Hematopoietic multipotent progenitor cell treated with erythropoietin and hydrocortisone succinate and interleukin-3 and kit ligand, for 15 days (in vitro differentiated cells): ENCODE results near the gene FETUB.
"Not testable (repeated sequence)": the region's sequence is repeated elsewhere in the genome, so short reads cannot be mapped to it uniquely, and the experiment has no call there.

Experiments used
- DNase-seq: peaks from one replicate; pipeline ENCODE4 v3.0.0-alpha.2; 2015; ENCODE audit warnings: low spot score

Gene FETUB

DNA sequence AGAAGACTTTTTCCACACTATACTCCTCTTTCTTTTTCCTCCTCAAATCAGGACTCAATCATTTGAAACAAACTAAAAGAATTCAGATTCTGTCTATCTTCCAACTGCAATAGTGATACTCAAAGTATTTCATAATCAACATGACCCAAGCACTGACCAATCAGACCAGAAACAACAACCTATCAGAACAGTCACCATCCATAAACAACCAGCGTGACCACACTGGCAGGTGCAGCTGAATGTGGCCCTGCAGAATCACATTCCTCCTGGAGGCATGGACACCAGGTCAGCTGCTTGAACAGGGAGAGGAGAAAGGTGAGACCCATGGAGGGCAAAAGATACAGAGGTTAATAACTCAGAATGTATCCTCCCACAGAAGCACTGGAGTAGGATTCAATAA, 39.0 kb downstream of the FETUB start:
- DNase-seq = no peak

DNA sequence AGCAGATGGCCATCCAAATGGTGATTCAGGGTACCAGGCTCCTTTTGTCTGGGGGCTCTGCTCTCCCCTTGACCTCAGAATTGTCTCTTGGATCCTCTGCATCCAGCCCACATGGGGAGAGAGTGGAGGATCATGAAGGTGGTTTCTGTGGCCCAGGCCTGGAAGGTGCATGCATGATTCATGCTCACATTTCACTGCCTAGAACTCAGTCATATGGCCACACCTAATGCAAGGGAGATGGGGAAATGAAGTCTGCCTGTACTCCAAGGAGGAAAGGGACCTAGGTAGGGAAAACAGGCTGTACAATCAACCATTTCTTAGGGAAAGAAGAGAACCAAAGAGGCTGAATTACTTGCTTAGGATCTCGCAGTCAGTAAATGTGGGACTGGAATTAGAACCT, 40.7 kb downstream of the FETUB start:
- DNase-seq = no peak

- DNase-seq = no peak
Observed at GRCh38 chr3:186682812-186683211, 42.6 kb downstream of the FETUB start.

DNA sequence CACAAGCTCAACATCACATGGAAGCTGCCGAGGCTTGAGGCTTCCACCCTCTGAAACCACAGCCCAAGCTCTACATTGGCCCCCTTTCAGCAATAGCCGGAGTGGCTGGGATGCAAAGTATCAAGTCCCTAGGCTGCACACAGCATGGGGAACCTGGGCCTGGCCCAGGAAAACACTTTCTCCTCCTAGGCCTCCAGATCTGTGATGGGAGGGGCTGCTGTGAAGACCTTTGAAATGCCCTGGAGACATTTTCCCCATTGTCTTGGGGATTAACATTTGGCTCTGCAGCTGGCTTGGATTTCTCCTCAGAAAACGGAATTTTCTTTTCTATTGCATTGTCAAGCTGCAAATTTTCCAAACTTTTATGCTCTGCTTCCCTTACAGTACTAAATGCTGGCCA, 43.8 kb downstream of the FETUB start:
- no peak for DNase-seq

GRCh38 chr3:186686475-186686874, 46.3 kb downstream of the FETUB start:
- not testable (repeated sequence) for DNase-seq

GRCh38 chr3:186687120-186687651, 47.0 kb downstream of the FETUB start:
- no peak for DNase-seq

- not testable (repeated sequence) for DNase-seq
Observed at GRCh38 chr3:186690304-186690703, 50.1 kb downstream of the FETUB start.

- DNase-seq = no peak
Observed at GRCh38 chr3:186691676-186692075, 51.5 kb downstream of the FETUB start.

GRCh38 chr3:186693843-186694242, 53.6 kb downstream of the FETUB start:
- no peak for DNase-seq

DNA sequence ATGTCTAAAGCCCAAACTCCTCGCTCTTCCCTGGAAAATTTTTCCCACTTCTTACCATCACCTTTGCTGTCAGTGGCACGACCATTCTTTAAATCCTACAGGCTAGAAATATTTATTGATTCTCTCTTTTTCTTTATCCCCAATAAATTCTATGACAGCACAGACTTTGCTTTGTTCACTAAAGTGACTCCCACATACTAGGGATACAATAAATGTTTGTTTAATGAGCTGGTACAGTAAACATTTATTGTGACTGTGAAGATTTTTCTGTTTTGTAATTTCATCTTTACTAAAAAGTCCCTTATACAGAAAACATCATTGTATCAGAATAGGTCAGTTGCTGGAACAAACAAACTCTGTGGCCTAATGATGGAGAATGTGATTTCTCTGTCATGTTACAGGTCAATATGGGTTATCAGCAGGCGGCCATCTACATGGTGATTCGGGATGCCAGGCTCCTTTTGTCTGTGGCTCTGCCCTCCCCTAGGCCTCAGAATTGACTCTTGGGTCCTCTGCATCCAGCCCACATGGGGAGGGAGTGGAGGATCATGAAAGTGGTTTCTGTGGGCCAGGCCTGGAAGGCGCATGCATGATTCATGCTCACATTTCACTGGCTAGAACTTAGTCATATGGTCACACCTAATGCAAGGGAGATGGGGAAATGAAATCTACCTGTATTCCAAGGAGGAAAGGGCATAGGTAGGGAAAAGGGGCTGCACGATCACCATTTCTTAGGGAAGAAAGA, 54.3 kb downstream of the FETUB start:
- DNase-seq = no peak

DNA sequence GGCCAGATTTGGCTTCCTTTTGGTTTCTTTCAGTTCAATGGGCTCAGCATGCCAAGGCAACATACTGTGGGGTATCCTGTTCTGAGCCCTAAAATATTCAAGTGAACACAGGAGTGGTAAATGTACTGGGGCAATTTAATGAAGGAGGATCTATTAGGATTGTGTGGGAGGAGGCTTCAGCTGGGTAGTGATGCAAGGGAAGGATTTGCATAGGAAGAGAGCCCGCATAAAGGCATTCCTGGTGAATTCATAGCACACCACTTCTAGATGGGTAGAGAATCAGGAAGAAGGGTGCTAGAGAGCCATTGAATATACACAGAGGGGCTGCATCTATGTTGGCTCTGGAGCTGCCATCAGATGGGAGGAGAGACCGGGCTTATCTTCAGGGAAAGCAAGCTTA, 56.3 kb downstream of the FETUB start:
- DNase-seq = no peak

GRCh38 chr3:186697510-186697909, 57.3 kb downstream of the FETUB start:
- DNase-seq = no peak

DNA sequence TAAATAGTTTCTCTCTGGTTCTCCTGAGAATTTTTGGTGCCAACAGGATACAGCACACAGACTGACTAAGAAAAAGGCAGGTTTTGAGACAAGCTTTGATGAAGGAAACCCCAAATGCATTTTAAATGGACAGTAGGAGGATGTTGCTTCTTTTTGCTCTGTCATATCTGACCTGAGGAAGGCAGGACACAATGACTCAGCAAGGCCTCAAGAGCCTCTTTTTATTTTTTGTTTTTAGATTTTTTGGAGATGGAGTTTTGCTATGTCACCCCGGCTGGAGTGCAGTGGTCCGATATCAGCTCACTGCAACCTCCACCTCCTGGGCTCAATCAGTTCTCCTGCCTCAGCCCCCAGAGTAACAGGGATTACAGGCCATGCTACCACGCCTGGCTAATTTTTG, 60.1 kb downstream of the FETUB start:
- peak; percentile 55 for DNase-seq

DNA sequence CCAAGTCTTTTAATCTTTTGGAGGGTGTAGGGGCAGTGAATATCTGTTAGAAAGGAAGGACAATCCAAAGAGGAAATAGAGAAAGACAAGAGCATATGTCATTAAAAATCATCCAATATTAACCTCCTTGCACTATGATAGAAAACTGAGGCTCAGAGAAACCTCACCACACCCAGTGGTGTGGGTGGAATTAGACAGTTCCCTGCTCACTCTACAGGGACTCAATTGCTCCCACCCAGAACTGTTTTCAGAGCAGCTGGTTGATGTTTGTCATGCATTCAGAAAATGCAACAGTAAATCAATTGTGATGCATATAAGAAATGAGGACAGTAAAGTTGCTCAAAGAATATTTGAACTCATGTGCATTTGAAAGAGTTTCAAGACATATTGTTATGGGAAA, 62.3 kb downstream of the FETUB start:
- not testable (repeated sequence) for DNase-seq
